ENCODE results near the gene RXRG.

RXRG gene

GRCh38 chr1:165419839-165420238 is 25.1 kb downstream of the RXRG start:
- no peaks in the 10 kb centered on the region for H3K36me3 ChIP-seq (ENCODE audit: control insufficient read depth, insufficient read depth, low read length)
- no peaks in the 10 kb centered on the region for H3K27me3 ChIP-seq (ENCODE audit: control insufficient read depth, insufficient read depth, low read length)
- TF ChIP-seq, protein P1, sequence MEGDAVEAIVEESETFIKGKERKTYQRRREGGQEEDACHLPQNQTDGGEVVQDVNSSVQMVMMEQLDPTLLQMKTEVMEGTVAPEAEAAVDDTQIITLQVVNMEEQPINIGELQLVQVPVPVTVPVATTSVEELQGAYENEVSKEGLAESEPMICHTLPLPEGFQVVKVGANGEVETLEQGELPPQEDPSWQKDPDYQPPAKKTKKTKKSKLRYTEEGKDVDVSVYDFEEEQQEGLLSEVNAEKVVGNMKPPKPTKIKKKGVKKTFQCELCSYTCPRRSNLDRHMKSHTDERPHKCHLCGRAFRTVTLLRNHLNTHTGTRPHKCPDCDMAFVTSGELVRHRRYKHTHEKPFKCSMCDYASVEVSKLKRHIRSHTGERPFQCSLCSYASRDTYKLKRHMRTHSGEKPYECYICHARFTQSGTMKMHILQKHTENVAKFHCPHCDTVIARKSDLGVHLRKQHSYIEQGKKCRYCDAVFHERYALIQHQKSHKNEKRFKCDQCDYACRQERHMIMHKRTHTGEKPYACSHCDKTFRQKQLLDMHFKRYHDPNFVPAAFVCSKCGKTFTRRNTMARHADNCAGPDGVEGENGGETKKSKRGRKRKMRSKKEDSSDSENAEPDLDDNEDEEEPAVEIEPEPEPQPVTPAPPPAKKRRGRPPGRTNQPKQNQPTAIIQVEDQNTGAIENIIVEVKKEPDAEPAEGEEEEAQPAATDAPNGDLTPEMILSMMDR (IDR thresholded peaks at IDR 0.05): no peak
- no peaks in the 10 kb centered on the region for H3K79me2 ChIP-seq
- no peak overlapping the region for H3K9ac ChIP-seq
- H3K4me2 ChIP-seq (ENCODE audit: low read length): no peak overlapping the region
- H2AFZ ChIP-seq: no peak overlapping the region
- no peaks in the 10 kb centered on the region for H3K9me3 ChIP-seq (ENCODE audit: control insufficient read depth, low read length)
- no peak overlapping the region for H3K27ac ChIP-seq
- H3K4me1 ChIP-seq: no peaks in the 10 kb centered on the region
- H3K4me3 ChIP-seq (ENCODE audit: low read depth, low read length): no peak overlapping the region

DNA sequence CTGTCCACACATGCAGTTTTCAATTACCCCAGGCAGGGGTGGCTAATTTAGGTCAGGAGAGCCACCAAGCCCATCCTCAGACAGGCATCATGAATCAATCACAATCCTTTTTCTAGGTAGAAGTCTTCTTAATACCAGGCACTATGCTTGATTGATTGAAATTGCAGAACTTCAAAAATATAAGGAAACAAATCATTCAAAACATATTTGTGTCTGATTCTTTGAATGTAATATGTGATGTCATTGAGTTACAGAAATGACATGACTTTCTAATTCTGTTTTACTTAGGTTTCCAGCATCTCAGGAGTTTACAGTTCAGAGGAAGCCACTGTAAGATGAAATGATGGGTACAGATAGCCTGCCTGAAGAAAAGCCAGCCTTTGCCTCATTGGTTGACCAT is 26.7 kb downstream of the RXRG start:
- Histone ChIP-seq H3K4me3 (ENCODE audit: low read depth, low read length) (no peak overlapping the region), H3K36me3 (ENCODE audit: control insufficient read depth, insufficient read depth, low read length) (no peaks in the 10 kb centered on the region), H3K27ac (no peak overlapping the region), H3K79me2 (no peaks in the 10 kb centered on the region), H3K4me2 (ENCODE audit: low read length) (no peak overlapping the region), H3K9me3 (ENCODE audit: control insufficient read depth, low read length) (no peaks in the 10 kb centered on the region), H2AFZ (no peak overlapping the region), H3K9ac (no peak overlapping the region), H3K4me1 (no peaks in the 10 kb centered on the region), H3K27me3 (ENCODE audit: control insufficient read depth, insufficient read depth, low read length) (no peaks in the 10 kb centered on the region)
- TF ChIP-seq, protein P1 (IDR thresholded peaks at IDR 0.05): no peak

- Histone ChIP-seq H3K79me2 (no peaks in the 10 kb centered on the region), H3K4me3 (ENCODE audit: low read depth, low read length) (no peak overlapping the region), H3K27ac (no peak overlapping the region), H3K4me1 (no peaks in the 10 kb centered on the region), H2AFZ (no peak overlapping the region), H3K36me3 (ENCODE audit: control insufficient read depth, insufficient read depth, low read length) (no peaks in the 10 kb centered on the region), H3K4me2 (ENCODE audit: low read length) (no peak overlapping the region), H3K9me3 (ENCODE audit: control insufficient read depth, low read length) (no peaks in the 10 kb centered on the region), H3K27me3 (ENCODE audit: control insufficient read depth, insufficient read depth, low read length) (no peaks in the 10 kb centered on the region), H3K9ac (no peak overlapping the region)
- TF ChIP-seq, protein P1 (IDR thresholded peaks at IDR 0.05): no peak
These were observed 28.1 kb downstream of the RXRG start for GRCh38 chr1:165416876-165417275.

DNA sequence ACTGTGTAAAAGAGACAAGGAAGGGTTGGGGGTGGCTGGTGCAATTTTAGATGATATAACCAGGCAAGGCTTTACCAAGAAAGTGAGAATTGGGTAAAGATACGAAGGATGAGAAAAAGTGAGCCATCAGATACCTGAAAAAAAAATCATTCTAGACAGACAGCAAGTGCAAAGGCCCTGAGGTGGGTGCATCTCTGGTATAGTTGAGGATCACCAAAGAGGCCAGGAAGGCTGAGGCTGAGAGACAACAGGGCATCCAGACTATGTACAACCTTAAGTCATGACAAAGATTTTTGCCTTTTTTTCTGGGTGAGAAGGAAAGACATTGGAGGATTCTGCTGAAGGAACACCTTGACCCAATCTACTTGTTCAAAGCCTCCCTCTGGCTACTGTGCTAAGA is 29.9 kb downstream of the RXRG start:
- H3K4me1 ChIP-seq: no peaks in the 10 kb centered on the region
- no peak overlapping the region for H3K27ac ChIP-seq
- H3K79me2 ChIP-seq: no peaks in the 10 kb centered on the region
- H3K9ac ChIP-seq: no peak overlapping the region
- H3K4me2 ChIP-seq (ENCODE audit: low read length): no peak overlapping the region
- no peaks in the 10 kb centered on the region for H3K36me3 ChIP-seq (ENCODE audit: control insufficient read depth, insufficient read depth, low read length)
- no peaks in the 10 kb centered on the region for H3K27me3 ChIP-seq (ENCODE audit: control insufficient read depth, insufficient read depth, low read length)
- TF ChIP-seq, protein P1 (IDR thresholded peaks at IDR 0.05): no peak
- no peaks in the 10 kb centered on the region for H3K9me3 ChIP-seq (ENCODE audit: control insufficient read depth, low read length)
- no peak overlapping the region for H2AFZ ChIP-seq
- H3K4me3 ChIP-seq (ENCODE audit: low read depth, low read length): no peak overlapping the region

DNA sequence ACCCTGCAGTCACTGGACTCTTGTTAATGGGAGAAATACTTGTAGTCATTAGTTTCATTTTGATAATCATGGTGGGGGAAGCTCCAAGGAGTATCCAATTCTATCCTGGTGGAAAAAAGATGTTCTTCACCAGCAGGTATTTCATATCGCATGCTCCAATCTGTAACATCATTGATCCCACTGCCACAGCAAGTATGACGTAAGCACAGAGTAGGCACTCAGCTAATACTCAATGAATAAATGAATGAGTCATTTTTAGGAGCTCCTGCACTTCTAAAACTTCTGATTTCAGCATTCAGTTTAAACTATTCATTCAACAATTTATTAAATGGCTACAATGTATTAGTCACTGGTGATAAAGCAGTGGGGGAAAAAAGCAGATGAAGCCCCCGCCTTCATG is 30.3 kb downstream of the RXRG start:
- Histone ChIP-seq H3K9me3 (ENCODE audit: control insufficient read depth, low read length) (no peaks in the 10 kb centered on the region), H3K4me3 (ENCODE audit: low read depth, low read length) (no peak overlapping the region), H3K4me2 (ENCODE audit: low read length) (no peak overlapping the region), H2AFZ (no peak overlapping the region), H3K9ac (no peak overlapping the region), H3K79me2 (no peaks in the 10 kb centered on the region), H3K4me1 (no peaks in the 10 kb centered on the region), H3K27me3 (ENCODE audit: control insufficient read depth, insufficient read depth, low read length) (no peaks in the 10 kb centered on the region), H3K27ac (no peak overlapping the region), H3K36me3 (ENCODE audit: control insufficient read depth, insufficient read depth, low read length) (no peaks in the 10 kb centered on the region)
- TF ChIP-seq, protein P1 (IDR thresholded peaks at IDR 0.05): no peak
